Endothelial cell of umbilical vein (primary cell): ENCODE measurements around the gene CAPNS1. TPM values are rescaled to one million over a fixed set of nuclear protein-coding genes. Genes with fewer than 3 reads are reported as not detected.
"Not testable (repeated sequence)": the region's sequence is repeated elsewhere in the genome, so short reads cannot be mapped to it uniquely, and the experiment has no call there.

ENCODE experiments used
- BruUV-seq: library from RNA; stranded (reverse); fragments of 400-500 nt; replicated peaks from 2 replicates; lab custom pipeline; 2021; lab: Mats Ljungman, UMichigan
- CTCF ChIA-PET: fragments of 300-600, 350-600 bp; sonication (Branson Sonifier 250); formaldehyde crosslinking; loops from one replicate; lab custom pipeline; 2021; ENCODE audit warnings: antibody characterized with exemption, inconsistent platforms; lab: Charles Lee
- POLR2A ChIA-PET: fragments of 300-600, 350-600 bp; sonication (Branson Sonifier 250); formaldehyde crosslinking; loops from one replicate; lab custom pipeline; 2021; ENCODE audit warnings: antibody characterized with exemption, inconsistent platforms; lab: Charles Lee
- DNase-seq: peaks from one replicate; pipeline ENCODE4 v3.0.0-alpha.2; 2011; ENCODE audit warnings: low read depth, low spot score
- FAIRE-seq: peaks from 2 replicates; lab custom pipeline; 2011; peaks lifted over from hg19 to GRCh38; lab: Jason Lieb, UNC
- H2AFZ ChIP-seq: 2 replicates; pipeline ENCODE4 v1.6.0; 2012; ENCODE audit warnings: low read depth, low read length, control low read depth, inconsistent platforms
- H3K27ac ChIP-seq: 2 replicates; pipeline ENCODE4 v1.5.1; 2011; ENCODE audit warnings: low read depth, mild to moderate bottlenecking, control low read depth, low read length, moderate library complexity; ENCODE audit not compliant: insufficient read depth
- H3K27me3 ChIP-seq, 2 experiments: 2 replicates each; pipeline versions ENCODE4 v1.6.0 to v1.6.1; 2011; ENCODE audit warnings: low read length in 2 of 2, mixed read lengths in 1 of 2; ENCODE audit not compliant: control insufficient read depth in 2 of 2, insufficient read depth in 2 of 2
- H3K36me3 ChIP-seq, 2 experiments: 2 replicates in 1 of 2; 3 replicates in 1 of 2; pipeline ENCODE4 v1.5.1; 2011; ENCODE audit warnings: low read length in 2 of 2, mild to moderate bottlenecking in 1 of 2, moderate library complexity in 1 of 2; ENCODE audit not compliant: control insufficient read depth in 2 of 2, insufficient read depth in 2 of 2; ENCODE audit errors: extremely low read depth in 1 of 2
- H3K4me1 ChIP-seq: 3 replicates; pipeline ENCODE4 v1.5.1; 2011; ENCODE audit warnings: mild to moderate bottlenecking, low read length; ENCODE audit not compliant: control insufficient read depth, insufficient read depth; ENCODE audit errors: extremely low read depth
- H3K4me2 ChIP-seq: 2 replicates; pipeline ENCODE4 v1.6.1; 2011; ENCODE audit warnings: low read length, control low read depth, mixed read lengths; ENCODE audit not compliant: insufficient read depth
- H3K4me3 ChIP-seq, 3 experiments: fragments of 200-600 bp in 1 of 3; sonication (generic), shearing (Covaris generic) in 1 of 3; replicated peaks in 1 of 3; 2 replicates each; pipeline ENCODE4 v1.5.1; 2011 to 2016; ENCODE audit warnings: control low read depth in 3 of 3, low read length in 3 of 3, mild to moderate bottlenecking in 2 of 3, inconsistent platforms in 1 of 3, low read depth in 1 of 3, moderate library complexity in 1 of 3; ENCODE audit not compliant: insufficient read depth in 1 of 3
- H3K79me2 ChIP-seq: 2 replicates; pipeline ENCODE4 v1.6.0; 2012; ENCODE audit warnings: low read length, inconsistent platforms; ENCODE audit not compliant: control insufficient read depth, insufficient read depth
- H3K9ac ChIP-seq: replicated peaks from 2 replicates; pipeline ENCODE3; 2011; ENCODE audit warnings: low read length, control low read depth; ENCODE audit not compliant: insufficient read depth; ENCODE audit errors: extremely low read depth
- H3K9me1 ChIP-seq: replicated peaks from 3 replicates; pipeline ENCODE4 v1.6.0; 2011; ENCODE audit warnings: mild to moderate bottlenecking, low read length; ENCODE audit not compliant: control insufficient read depth, insufficient read depth; ENCODE audit errors: extremely low read depth
- H3K9me3 ChIP-seq: replicated peaks from 2 replicates; pipeline ENCODE4 v1.5.1; 2012; ENCODE audit warnings: low read length, inconsistent platforms; ENCODE audit not compliant: control insufficient read depth, insufficient read depth
- H4K20me1 ChIP-seq: replicated peaks from 2 replicates; pipeline ENCODE3; 2011; ENCODE audit warnings: mild to moderate bottlenecking, low read length; ENCODE audit not compliant: control insufficient read depth, insufficient read depth; ENCODE audit errors: extremely low read depth
- EZH2 ChIP-seq: IDR thresholded peaks from 2 replicates; pipeline ENCODE4 v1.6.1; 2012; ENCODE audit warnings: borderline replicate concordance, low read depth, mild to moderate bottlenecking, moderate library complexity, low read length, inconsistent platforms; ENCODE audit not compliant: severe bottlenecking
- FOS ChIP-seq: IDR thresholded peaks from 2 replicates; pipeline ENCODE4 v1.6.1; 2011; ENCODE audit warnings: mild to moderate bottlenecking, low read length, moderate library complexity, borderline replicate concordance; ENCODE audit not compliant: insufficient read depth
- MAX ChIP-seq: IDR thresholded peaks from 2 replicates; pipeline ENCODE4 v1.6.1; 2011; ENCODE audit not compliant: insufficient read depth, insufficient read length
- MYC ChIP-seq: IDR thresholded peaks from one replicate; pipeline ENCODE4 v1.6.1; 2011; ENCODE audit warnings: mild to moderate bottlenecking, low read depth, low read length
- POLR2A ChIP-seq: IDR thresholded peaks from 2 replicates; pipeline ENCODE4 v1.6.1; 2012; ENCODE audit warnings: low read depth, mild to moderate bottlenecking, control low read depth, low read length
- POLR2AphosphoS5 ChIP-seq: IDR thresholded peaks from 2 replicates; pipeline ENCODE4 v1.6.1; 2012; ENCODE audit warnings: low read depth, mild to moderate bottlenecking, control low read depth, low read length, moderate library complexity; ENCODE audit not compliant: insufficient read depth
- dilution Hi-C: fragments of 300-500 bp; cut with MboI; formaldehyde crosslinking; loops from one replicate; pipeline ENCODE4 v1.15.0; 2019; ENCODE audit warnings: low sequenced_read_pairs; ENCODE audit not compliant: extremely low pct_ligation_motif_present
- intact Hi-C: fragments of 100-400 bp; cut with micrococcal nuclease; formaldehyde crosslinking; loops from one replicate; pipeline ENCODE4 v1.10.0; 2022
- polyA plus RNA-seq, 4 experiments: library from polyadenylated mRNA; depleted of rRNA in 3 of 4; stranded (reverse) in 3 of 4; unstranded in 1 of 4; fragments of >200 nt; gene quantifications; 2 replicates each; pipeline versions ENCODE4 v1.2.1 to v1.2.3, GENCODE V29; 2011 to 2012; ENCODE audit warnings: missing spikeins in 1 of 4
- total RNA-seq: library from RNA; stranded (reverse); gene quantifications from 2 replicates; pipeline ENCODE4 v1.2.3, GENCODE V29; 2021

CAPNS1 gene
- total and polyA plus RNA-seq, 2 donors (not counting 3 experiments of a cell fraction or from before 2014, with no cell fraction given), result 777 to 1,095 TPM

- CTCF ChIA-PET, result no interaction called here
- BruUV-seq, result no TSS peak
- POLR2A ChIA-PET, result no interaction called here
Measured at GRCh38 chr19:36182612-36183244, 42.9 kb downstream of the CAPNS1 start.

GRCh38 chr19:36183245-36183628 is 43.4 kb downstream of the CAPNS1 start:
- H3K4me3 ChIP-seq, result no peak overlapping the region
- H3K4me1 ChIP-seq, result no peaks in the 10 kb centered on the region
- H3K4me2 ChIP-seq, result no peak overlapping the region
- CTCF ChIA-PET, result interaction anchor here (1.2 kb wide), 1 partner anchor 13 kb away, joined by 3 read pairs; no protein-coding TSS in a partner anchor
- dilution Hi-C loops (no loop called here), intact Hi-C loops (no loop called here)
- BruUV-seq, result no TSS peak
- H2AFZ ChIP-seq, result no peak overlapping the region
- no peak overlapping the region for H3K9ac ChIP-seq
- no peak for TF ChIP-seq POLR2A
- no peak for TF ChIP-seq FOS
- TF ChIP-seq MYC, result no peak
- DNase-seq, result no peak
- no peaks in the 10 kb centered on the region for H4K20me1 ChIP-seq
- no peaks in the 10 kb centered on the region for H3K9me1 ChIP-seq
- H3K27me3 ChIP-seq, result no peaks in the 10 kb centered on the region
- FAIRE-seq, result no peak
- POLR2A ChIA-PET, result no interaction called here
- H3K27ac ChIP-seq, result no peak overlapping the region
- no peaks in the 10 kb centered on the region for H3K36me3 ChIP-seq
- H3K79me2 ChIP-seq, result no peaks in the 10 kb centered on the region
- H3K9me3 ChIP-seq, result no peaks in the 10 kb centered on the region

More at GRCh38 chr19:36182612-36183244, 42.9 kb downstream of the CAPNS1 start:
- H3K79me2 ChIP-seq, result no peaks in the 10 kb centered on the region
- H3K27ac ChIP-seq, result no peak overlapping the region
- H3K4me1 ChIP-seq, result no peaks in the 10 kb centered on the region
- no peaks in the 10 kb centered on the region for H3K9me3 ChIP-seq
- H3K4me2 ChIP-seq, result no peak overlapping the region
- intact Hi-C loops, result no loop called here
- no peak overlapping the region for H3K9ac ChIP-seq
- H2AFZ ChIP-seq, result no peak overlapping the region
- no peaks in the 10 kb centered on the region for H3K9me1 ChIP-seq
- dilution Hi-C loops, result no loop called here
- DNase-seq, result no peak
- TF ChIP-seq MAX (no peak), EZH2 (no peak), POLR2A (no peak), POLR2AphosphoS5 (no peak)
- H3K4me3 ChIP-seq, result no peak overlapping the region
- FAIRE-seq, result no peak
- no peaks in the 10 kb centered on the region for H3K27me3 ChIP-seq
- H4K20me1 ChIP-seq, result no peaks in the 10 kb centered on the region
- H3K36me3 ChIP-seq, result no peaks in the 10 kb centered on the region

GRCh38 chr19:36186722-36187121 is 46.9 kb downstream of the CAPNS1 start:
- H4K20me1 ChIP-seq, DNase-seq, POLR2A ChIA-PET, H3K27ac ChIP-seq, H3K36me3 ChIP-seq, dilution Hi-C loops, FAIRE-seq, CTCF ChIA-PET, H3K4me1 ChIP-seq, BruUV-seq, H2AFZ ChIP-seq, H3K4me3 ChIP-seq, H3K4me2 ChIP-seq, intact Hi-C loops, H3K27me3 ChIP-seq, H3K9me1 ChIP-seq, H3K79me2 ChIP-seq, H3K9ac ChIP-seq, H3K9me3 ChIP-seq: not testable (repeated sequence)
